Subcutaneous adipose tissue (tissue), 4 donors: Measurements from ENCODE around the gene FGF3. TPM values are rescaled to one million over a fixed set of nuclear protein-coding genes. Genes with fewer than 3 reads are reported as not detected.

ENCODE experiments used
- total RNA-seq, 4 donors: library from RNA; depleted of rRNA; stranded (reverse); fragments of >200 nt; gene quantifications; one replicate each; pipeline ENCODE4 v1.1.0, GENCODE V29; 2016
- TF ChIP-seq, protein P1 (sequence below): fragments of 450-650 bp; IDR thresholded peaks from one replicate; pipeline ENCODE4 v1.5.1; 2016; ENCODE audit warnings: low read depth, mild to moderate bottlenecking, control low read depth, antibody characterized with exemption, moderate library complexity

FGF3 gene
- total RNA-seq, 4 donors from 2014 or later: not detected

DNA sequence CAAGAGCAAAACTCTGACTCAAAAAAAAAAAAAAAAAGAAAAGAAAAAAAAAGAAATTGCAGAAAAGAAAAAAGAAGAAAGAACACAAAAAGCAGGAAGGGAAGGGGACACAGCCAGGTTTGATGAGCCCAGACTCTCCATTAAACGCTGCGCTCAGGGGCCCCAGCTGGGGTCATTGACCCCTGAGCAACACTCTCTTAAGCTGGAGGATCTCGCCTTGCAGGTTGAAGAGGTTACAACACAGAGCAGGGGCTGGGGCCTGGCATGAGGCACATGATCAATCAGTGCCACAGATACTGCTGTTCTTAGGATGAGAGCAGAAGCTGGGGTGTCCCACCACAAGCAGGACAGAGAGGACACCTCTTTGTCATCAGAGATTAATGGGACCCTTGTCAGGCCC, 7.8 kb downstream of the FGF3 start:
- TF ChIP-seq, protein P1, sequence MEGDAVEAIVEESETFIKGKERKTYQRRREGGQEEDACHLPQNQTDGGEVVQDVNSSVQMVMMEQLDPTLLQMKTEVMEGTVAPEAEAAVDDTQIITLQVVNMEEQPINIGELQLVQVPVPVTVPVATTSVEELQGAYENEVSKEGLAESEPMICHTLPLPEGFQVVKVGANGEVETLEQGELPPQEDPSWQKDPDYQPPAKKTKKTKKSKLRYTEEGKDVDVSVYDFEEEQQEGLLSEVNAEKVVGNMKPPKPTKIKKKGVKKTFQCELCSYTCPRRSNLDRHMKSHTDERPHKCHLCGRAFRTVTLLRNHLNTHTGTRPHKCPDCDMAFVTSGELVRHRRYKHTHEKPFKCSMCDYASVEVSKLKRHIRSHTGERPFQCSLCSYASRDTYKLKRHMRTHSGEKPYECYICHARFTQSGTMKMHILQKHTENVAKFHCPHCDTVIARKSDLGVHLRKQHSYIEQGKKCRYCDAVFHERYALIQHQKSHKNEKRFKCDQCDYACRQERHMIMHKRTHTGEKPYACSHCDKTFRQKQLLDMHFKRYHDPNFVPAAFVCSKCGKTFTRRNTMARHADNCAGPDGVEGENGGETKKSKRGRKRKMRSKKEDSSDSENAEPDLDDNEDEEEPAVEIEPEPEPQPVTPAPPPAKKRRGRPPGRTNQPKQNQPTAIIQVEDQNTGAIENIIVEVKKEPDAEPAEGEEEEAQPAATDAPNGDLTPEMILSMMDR: no peak

- TF ChIP-seq, protein P1: no peak
These were observed 8.7 kb downstream of the FGF3 start for GRCh38 chr11:69810289-69811118.

GRCh38 chr11:69808667-69809086, 10.5 kb downstream of the FGF3 start:
- TF ChIP-seq, protein P1: no peak

DNA sequence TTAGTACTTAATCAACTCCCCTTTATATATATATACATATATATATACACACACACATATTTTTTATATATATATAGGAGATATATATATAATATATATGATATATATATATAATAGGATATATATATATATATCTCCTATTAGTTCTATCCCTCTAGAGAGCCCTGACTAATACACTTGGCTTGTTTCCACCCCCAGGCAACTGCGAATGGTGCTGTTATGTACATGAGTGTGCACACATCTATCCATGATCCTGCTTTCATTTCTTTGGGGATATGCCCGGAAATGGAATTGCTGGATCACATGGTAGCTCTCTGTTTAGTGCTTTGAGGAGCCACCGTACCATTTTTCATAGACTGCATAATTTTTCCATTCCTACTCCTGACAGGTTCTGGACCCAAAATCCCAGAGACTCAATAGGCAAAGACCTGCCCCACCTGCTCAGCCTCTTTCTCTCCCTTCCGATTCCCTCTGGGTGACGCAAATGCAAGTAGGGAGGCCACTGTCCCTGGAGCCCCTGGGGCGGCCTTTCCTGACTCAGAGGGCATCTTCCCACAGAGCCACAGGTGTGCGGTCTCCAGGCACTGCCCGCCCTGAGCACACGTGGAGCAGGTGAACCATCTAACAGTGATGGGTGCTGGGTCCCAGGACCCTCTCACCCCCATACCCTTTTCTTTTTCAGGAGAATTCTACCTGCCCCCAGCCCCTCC, 12.0 kb downstream of the FGF3 start:
- TF ChIP-seq, protein P1: no peak

- TF ChIP-seq, protein P1: no peak
These were observed 14.3 kb downstream of the FGF3 start for GRCh38 chr11:69804769-69805508.

GRCh38 chr11:69803604-69804218, 15.5 kb downstream of the FGF3 start:
- TF ChIP-seq, protein P1: no peak
